Measurements from ENCODE around the gene HCRTR1.

The HCRTR1 gene

DNA sequence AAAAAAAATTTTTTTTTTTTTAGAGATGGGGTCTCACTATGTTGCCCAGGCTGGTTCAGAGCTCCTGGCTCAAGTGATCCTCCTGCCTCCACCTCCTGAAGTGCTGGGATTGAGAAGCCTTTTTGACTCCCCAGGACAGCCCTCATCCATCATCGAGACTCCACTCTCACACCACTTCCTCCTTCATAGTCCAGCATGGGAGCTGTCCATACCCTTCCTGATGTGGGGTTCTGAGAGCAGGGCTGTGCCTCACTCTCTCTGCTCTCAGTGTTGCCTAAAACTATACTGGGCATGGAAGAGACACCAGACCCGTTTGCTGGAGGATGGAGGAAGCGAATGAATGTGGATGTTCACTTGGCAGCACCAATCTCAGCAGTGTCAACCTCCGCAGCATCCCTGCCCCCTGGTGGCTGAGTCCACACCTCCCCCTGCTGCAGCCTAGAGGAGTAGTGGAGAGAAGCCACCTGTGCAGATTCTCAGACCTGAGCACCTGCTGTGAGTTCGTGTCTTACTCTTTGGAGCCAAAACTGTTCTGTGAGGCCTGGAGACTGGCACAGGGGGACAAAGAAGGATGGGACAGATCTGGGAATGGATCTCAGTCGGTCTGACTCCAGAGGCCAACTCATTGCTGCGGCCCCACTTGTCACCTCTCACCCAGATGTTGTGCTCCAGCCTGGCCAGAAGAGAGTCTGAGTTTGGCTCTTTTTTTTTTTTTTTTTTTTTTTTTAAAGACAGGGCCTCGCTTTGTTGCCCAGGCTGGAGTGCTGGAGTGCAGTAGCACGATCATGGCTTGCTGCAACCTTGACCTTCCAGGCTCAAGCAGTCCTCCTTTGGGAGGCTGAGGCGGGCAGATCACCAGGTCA, 23.5 kb upstream of the HCRTR1 start:
- no peak overlapping the region for H3K27ac ChIP-seq
- no peak overlapping the region for H3K4me3 ChIP-seq

- Histone ChIP-seq H3K27ac (no peak overlapping the region), H3K4me3 (no peak overlapping the region)
Observed at GRCh38 chr1:31595836-31596736, 21.4 kb upstream of the HCRTR1 start.

DNA sequence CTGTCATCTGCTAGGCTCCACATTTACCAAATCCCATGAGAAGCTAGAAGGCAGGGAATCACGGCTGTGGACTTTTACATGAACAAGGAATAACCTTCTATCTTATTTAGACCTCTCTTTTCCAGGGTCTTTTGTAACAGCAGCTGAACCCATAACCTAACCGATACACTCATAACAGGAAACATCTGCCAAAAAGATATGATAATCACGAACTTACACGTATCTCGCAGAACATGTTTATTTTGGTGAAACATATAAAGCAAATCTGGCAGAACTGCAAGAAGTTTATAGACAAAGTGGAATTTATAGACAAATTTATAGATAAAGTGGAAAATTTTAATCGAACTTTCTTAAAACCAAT, 20.8 kb upstream of the HCRTR1 start:
- Histone ChIP-seq H3K4me3 (no peak overlapping the region), H3K27ac (no peak overlapping the region)

DNA sequence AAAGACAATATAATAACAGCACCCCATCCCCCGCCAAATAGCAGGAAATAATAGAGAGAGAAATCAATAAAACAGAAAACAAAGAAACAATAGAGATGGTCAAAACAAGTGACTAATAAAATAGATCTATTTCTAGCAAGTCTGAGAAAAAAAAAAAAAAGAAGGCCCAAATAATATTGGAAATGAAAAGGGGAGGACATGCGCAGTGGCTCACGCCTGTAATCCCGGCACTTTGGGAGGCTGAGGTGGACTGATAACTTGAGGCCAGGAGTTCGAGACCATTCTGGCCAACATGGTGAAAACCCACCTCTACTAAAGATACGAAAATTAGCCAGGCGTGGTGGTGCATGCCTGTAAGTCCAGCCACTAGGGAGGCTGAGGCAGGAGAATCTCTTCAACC, 18.5 kb upstream of the HCRTR1 start:
- no peak overlapping the region for H3K27ac ChIP-seq
- H3K4me3 ChIP-seq = no peak overlapping the region

DNA sequence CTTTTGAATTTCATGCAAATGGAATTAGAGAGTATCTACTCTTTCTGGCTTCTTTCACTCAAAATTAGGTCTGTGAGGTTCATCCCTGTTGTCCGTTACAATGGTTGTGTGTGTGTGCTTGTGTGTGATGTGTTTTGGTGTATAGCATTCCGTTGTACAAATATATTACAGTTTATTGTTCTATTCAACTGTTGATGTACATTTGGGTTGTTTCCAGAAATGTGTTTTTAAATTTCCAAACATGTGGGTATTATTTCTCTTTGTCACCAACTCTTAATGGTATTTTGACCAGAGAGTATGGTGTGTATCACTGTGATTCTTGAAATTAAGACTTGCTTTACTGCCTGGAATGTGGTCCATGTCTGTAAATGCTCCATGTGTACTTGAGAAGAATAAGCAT, 16.8 kb upstream of the HCRTR1 start:
- Histone ChIP-seq H3K4me3 (no peak overlapping the region), H3K27ac (no peak overlapping the region)

DNA sequence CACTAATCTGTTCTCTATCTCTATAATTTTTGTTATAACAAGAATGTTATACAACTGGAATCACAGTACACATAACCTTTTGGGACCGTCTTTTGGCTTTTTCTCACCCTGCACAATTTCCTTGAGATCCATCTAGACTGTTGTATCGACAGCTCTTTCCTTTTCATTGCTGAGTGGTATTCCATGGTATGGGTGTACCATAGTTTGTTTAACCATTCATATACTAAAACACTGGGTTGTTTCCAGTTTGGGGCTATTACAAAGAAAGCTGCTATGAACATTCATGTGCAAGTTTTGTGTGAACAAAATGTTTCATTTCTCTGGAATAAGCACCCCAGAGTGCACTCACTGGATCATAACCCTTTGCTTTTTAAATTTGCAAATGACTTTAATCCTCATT, 15.4 kb upstream of the HCRTR1 start:
- Histone ChIP-seq H3K27ac (no peak overlapping the region), H3K4me3 (no peak overlapping the region)

DNA sequence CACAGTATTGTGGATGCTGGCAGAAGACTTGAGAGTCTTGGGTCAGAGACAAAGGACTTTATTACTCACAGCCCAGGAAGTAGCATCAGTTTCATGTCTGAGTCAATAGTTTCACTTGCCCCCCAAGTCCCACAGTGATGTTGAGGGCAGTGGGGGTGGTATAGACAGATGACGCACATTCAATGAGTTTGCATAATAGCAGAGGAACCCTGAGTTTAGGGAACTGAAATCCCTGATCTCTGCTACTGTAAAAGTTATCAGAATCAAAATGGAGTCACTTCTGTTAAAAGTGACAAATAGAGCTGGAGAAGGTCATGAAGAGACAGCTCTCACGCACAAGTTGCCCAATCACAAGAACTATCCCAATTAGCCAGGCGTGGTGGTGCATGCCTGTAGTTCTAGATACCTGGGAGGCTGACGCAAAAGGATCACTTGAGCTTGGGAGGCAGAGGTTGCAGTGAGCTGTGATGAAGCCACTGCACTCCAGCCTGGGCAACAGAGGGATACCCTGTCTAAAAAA, 11.5 kb upstream of the HCRTR1 start:
- Histone ChIP-seq H3K4me3 (no peak overlapping the region), H3K27ac (no peak overlapping the region)

DNA sequence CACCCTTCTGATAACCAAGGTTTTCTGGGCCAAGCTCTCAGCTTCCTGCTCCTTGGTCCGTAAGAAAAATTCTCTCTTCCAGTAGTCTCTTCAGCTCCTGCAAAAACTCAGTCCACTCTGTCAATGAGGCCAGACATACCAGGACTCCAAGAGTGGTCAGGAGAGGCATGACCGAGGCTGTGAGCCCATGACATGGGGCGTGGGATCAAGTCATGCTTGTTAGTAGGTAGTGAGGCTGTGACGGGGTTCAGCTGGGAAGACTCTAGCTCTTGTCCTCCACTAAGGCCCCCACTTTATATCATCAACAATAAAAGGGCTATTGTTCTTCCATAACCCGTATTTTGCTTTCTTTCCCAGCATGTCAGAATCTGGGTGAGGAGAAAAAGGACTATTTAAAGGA, 10.1 kb upstream of the HCRTR1 start:
- H3K27ac ChIP-seq = no peak overlapping the region
- H3K4me3 ChIP-seq = no peak overlapping the region

DNA sequence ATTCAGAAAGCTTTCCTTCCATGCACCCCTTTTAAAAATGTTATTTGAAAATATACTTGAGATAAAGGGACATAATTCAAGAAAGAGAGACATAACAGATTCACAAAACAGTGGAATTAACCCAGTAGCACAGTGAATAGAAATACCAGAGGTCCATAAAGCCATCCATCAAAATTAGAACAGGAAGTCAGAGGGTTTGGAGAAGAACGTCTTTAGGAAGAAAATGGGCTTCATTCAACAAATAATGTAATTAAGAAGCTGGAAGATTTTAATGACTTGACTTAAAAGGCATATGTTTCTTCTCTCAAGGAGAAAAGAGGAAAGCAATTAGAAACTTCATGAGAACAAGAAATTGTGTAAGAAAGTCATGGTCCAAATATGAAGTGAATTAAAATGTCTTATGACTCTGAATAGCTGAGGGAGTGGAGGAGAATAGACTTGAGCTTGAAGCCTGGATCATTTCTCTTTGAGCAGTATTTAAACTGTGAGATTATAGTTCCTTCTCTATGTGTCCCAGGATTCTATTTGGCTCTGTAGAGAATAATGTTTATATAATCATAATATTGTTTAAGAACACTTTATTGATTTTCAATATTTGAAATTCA, 7.9 kb upstream of the HCRTR1 start:
- H3K27ac ChIP-seq = no peak overlapping the region
- H3K4me3 ChIP-seq = no peak overlapping the region

GRCh38 chr1:31614414-31615005, 3.0 kb upstream of the HCRTR1 start:
- no peak overlapping the region for H3K27ac ChIP-seq
- H3K4me3 ChIP-seq = no peak overlapping the region

DNA sequence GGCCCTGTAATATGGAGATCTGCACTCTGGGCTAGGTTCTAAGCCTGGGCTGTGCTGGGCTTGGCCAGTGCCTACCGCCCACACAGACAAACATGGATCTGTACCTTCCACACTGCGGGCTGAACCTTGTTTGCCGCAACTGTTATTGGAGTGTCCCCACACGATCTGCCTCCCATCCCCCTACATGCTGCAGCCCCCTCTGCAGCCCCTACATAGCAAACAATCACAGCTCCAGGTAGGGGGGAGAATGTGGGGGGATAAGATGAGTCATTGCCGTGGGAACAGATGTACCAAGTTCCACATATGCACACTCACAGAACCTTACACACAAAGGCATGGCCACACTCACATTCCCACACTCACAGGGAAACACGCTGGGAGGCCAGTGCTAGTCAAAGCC, 2.1 kb upstream of the HCRTR1 start:
- H3K27ac ChIP-seq = no peak overlapping the region
- H3K4me3 ChIP-seq = no peak overlapping the region

GRCh38 chr1:31615939-31616338, 1.6 kb upstream of the HCRTR1 start:
- no peak overlapping the region for H3K27ac ChIP-seq

GRCh38 chr1:31617916-31618746, 642 bp downstream of the HCRTR1 start:
- no peak overlapping the region for H3K27ac ChIP-seq

More at GRCh38 chr1:31615939-31616338, 1.6 kb upstream of the HCRTR1 start:
- no peak overlapping the region for H3K4me3 ChIP-seq

DNA sequence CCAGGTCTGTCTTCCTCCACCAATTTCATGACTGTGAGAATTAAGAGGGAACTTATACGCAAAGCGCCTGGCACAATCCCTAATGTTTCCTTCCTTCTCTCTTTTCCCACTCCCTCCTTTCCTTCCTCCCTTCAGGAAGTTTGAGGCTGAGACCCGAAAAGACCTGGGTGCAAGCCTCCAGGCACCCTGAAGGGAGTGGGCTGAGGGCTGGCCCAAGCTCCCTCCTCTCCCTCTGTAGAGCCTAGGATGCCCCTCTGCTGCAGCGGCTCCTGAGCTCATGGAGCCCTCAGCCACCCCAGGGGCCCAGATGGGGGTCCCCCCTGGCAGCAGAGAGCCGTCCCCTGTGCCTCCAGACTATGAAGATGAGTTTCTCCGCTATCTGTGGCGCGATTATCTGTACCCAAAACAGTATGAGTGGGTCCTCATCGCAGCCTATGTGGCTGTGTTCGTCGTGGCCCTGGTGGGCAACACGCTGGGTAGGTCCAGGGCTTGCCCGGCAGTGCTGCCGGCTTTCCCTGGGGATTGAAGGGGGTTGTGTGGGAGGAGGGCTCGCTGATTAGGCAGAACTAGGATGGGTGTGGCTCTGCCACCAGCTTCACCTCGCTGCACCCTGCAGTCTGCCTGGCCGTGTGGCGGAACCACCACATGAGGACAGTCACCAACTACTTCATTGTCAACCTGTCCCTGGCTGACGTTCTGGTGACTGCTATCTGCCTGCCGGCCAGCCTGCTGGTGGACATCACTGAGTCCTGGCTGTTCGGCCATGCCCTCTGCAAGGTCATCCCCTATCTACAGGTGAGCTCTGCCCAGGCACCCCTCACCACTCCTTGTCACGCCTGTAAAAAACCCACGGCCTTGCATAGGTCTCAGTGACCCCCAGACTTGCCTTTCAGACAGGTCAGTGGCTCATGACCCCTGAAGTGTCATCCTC, 1.7 kb downstream of the HCRTR1 start:
- H3K27ac ChIP-seq = no peak overlapping the region
- no peak overlapping the region for H3K4me3 ChIP-seq

More at GRCh38 chr1:31617916-31618746, 642 bp downstream of the HCRTR1 start:
- H3K4me3 ChIP-seq = peak overlapping the region; percentile 2 to 44 (median 26)

- Histone ChIP-seq H3K4me3 (no peak overlapping the region), H3K27ac (no peak overlapping the region)
Observed at GRCh38 chr1:31620631-31621497, 3.4 kb downstream of the HCRTR1 start.

DNA sequence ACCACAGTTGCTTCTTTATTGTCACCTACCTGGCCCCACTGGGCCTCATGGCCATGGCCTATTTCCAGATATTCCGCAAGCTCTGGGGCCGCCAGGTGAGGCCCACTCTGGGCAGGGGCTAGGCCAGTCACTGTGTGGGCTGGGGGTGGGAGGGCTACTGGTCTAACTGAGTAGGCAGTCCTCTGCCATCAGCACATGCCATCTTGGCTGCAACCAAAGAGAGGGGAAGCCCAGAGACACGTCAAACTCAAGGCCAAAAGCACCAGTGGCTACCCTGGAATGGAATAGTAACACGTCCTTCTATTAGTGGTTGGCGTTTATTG, 4.0 kb downstream of the HCRTR1 start:
- H3K27ac ChIP-seq = no peak overlapping the region

More for the DNA sequence above, 4.0 kb downstream of the HCRTR1 start:
- H3K4me3 ChIP-seq = no peak overlapping the region

All from skin epidermis (tissue), 12 donors.